Stimulated activated CD8-positive, alpha-beta memory T cell treated with anti-CD3 and anti-CD28 coated beads, Interleukin-12 subunit alpha, Interleukin-12 subunit beta, amount 100 ng/mL, for 24 hours (primary cell): ENCODE results near the gene ANKRD33B.
"Not testable (repeated sequence)": the region's sequence is repeated elsewhere in the genome, so short reads cannot be mapped to it uniquely, and the experiment has no call there.

Source experiments
- DNase-seq: peaks from one replicate; pipeline ENCODE4 v3.0.0-alpha.2; 2020; ENCODE audit errors: extremely low read depth

Gene ANKRD33B

GRCh38 chr5:10563945-10564837 is at the start of gene ANKRD33B:
ANKRD33B (plus strand) TSS chr5:10564070; CDS start chr5:10564468, 398 bp downstream.
- peak; percentile 49 for DNase-seq

GRCh38 chr5:10514572-10514971 is 49.3 kb upstream of the ANKRD33B start:
- not testable (repeated sequence) for DNase-seq

- no peak for DNase-seq
These were observed 48.4 kb upstream of the ANKRD33B start for GRCh38 chr5:10515492-10515891.

- no peak for DNase-seq
These were observed 45.5 kb upstream of the ANKRD33B start for GRCh38 chr5:10518347-10518746.

GRCh38 chr5:10519729-10520128 is 44.1 kb upstream of the ANKRD33B start:
- no peak for DNase-seq

GRCh38 chr5:10520706-10521105 is 43.2 kb upstream of the ANKRD33B start:
- no peak for DNase-seq

GRCh38 chr5:10521466-10522223 is 42.2 kb upstream of the ANKRD33B start:
- no peak for DNase-seq

GRCh38 chr5:10522224-10522611 is 41.7 kb upstream of the ANKRD33B start:
- DNase-seq = no peak

- DNase-seq = no peak
These were observed 39.3 kb upstream of the ANKRD33B start for GRCh38 chr5:10524376-10525123.

- no peak for DNase-seq
These were observed 38.8 kb upstream of the ANKRD33B start for GRCh38 chr5:10525124-10525495.

- DNase-seq = no peak
These were observed 36.5 kb upstream of the ANKRD33B start for GRCh38 chr5:10527281-10527950.

GRCh38 chr5:10528056-10528816 is 35.6 kb upstream of the ANKRD33B start:
- DNase-seq = no peak

- no peak for DNase-seq
These were observed 35.0 kb upstream of the ANKRD33B start for GRCh38 chr5:10528827-10529226.

GRCh38 chr5:10530601-10531320 is 33.1 kb upstream of the ANKRD33B start:
- DNase-seq = no peak

- DNase-seq = no peak
These were observed 31.4 kb upstream of the ANKRD33B start for GRCh38 chr5:10532421-10532820.

- no peak for DNase-seq
These were observed 30.6 kb upstream of the ANKRD33B start for GRCh38 chr5:10533226-10533625.

- no peak for DNase-seq
These were observed 29.0 kb upstream of the ANKRD33B start for GRCh38 chr5:10534561-10535530.

- no peak for DNase-seq
These were observed 27.4 kb upstream of the ANKRD33B start for GRCh38 chr5:10536511-10536910.
